GM23338 (cell line): ENCODE data around the gene TNK2. TPM values are rescaled to one million over a fixed set of nuclear protein-coding genes. Genes with fewer than 3 reads are reported as not detected.

ENCODE experiments used
- ATAC-seq: fragments of 200-7000 bp; cut with Tn5 transposase; 3 replicates; pipeline ENCODE4 v1.9.1; 2020
- DNase-seq: peaks from one replicate; pipeline ENCODE4 v3.0.0-alpha.2; 2015; ENCODE audit warnings: low spot score
- H2AFZ ChIP-seq: fragments of 200-600 bp; sonication (generic); 2 replicates; pipeline ENCODE4 v1.8.0; 2016; ENCODE audit warnings: antibody characterized with exemption, mild to moderate bottlenecking, moderate library complexity
- H3F3A ChIP-seq: fragments of 200-600 bp; sonication (generic); replicated peaks from 2 replicates; pipeline ENCODE4 v1.8.0; 2017; ENCODE audit warnings: antibody characterized with exemption, mixed run types, low read depth
- H3K27ac ChIP-seq: fragments of 200-600 bp; sonication (generic); 2 replicates; pipeline ENCODE4 v1.6.1; 2016; ENCODE audit warnings: low read depth
- H3K27me3 ChIP-seq: fragments of 200-600 bp; sonication (generic); 2 replicates; pipeline ENCODE4 v1.8.0; 2016; ENCODE audit warnings: mild to moderate bottlenecking, mixed run types, moderate library complexity; ENCODE audit not compliant: insufficient read depth
- H3K36me3 ChIP-seq: fragments of 200-600 bp; sonication (generic); 2 replicates; pipeline ENCODE4 v1.8.0; 2016; ENCODE audit warnings: mild to moderate bottlenecking; ENCODE audit not compliant: insufficient read depth
- H3K4me1 ChIP-seq: fragments of 200-600 bp; sonication (generic); 2 replicates; pipeline ENCODE4 v1.8.0; 2016; ENCODE audit warnings: mild to moderate bottlenecking, moderate library complexity; ENCODE audit not compliant: insufficient read depth
- H3K4me2 ChIP-seq: fragments of 200-600 bp; sonication (generic); 2 replicates; pipeline ENCODE4 v1.7.1; 2017; ENCODE audit warnings: mixed run types
- H3K4me3 ChIP-seq: fragments of 200-600 bp; sonication (generic); 2 replicates; pipeline ENCODE4 v1.6.1; 2016; ENCODE audit warnings: mixed run types
- H3K79me2 ChIP-seq: fragments of 200-600 bp; sonication (generic); replicated peaks from 2 replicates; pipeline ENCODE4 v1.8.0; 2017; ENCODE audit warnings: mild to moderate bottlenecking; ENCODE audit not compliant: insufficient read depth
- H3K9me2 ChIP-seq: fragments of 200-600 bp; sonication (generic); 2 replicates; pipeline ENCODE4 v1.8.0; 2017; ENCODE audit not compliant: insufficient read depth
- H4K20me1 ChIP-seq: fragments of 200-600 bp; sonication (generic); replicated peaks from 2 replicates; pipeline ENCODE4 v1.8.0; 2017; ENCODE audit warnings: mild to moderate bottlenecking; ENCODE audit not compliant: insufficient read depth
- H3K27ac Mint-ChIP-seq: 2 replicates; pipeline ENCODE4 v1.8.0; 2020; ENCODE audit warnings: inconsistent platforms, mild to moderate bottlenecking, moderate library complexity, mixed read lengths
- H3K27me3 Mint-ChIP-seq: 3 replicates; pipeline ENCODE4 v1.8.0; 2022; ENCODE audit warnings: low read depth, mild to moderate bottlenecking, moderate library complexity, mixed read lengths, inconsistent platforms; ENCODE audit not compliant: insufficient read depth, poor library complexity
- H3K36me3 Mint-ChIP-seq: 3 replicates; pipeline ENCODE4 v1.8.0; 2021; ENCODE audit warnings: low read depth, mild to moderate bottlenecking, inconsistent platforms, moderate library complexity, mixed read lengths
- H3K4me1 Mint-ChIP-seq: 3 replicates; pipeline ENCODE4 v1.8.0; 2020; ENCODE audit warnings: mild to moderate bottlenecking, inconsistent platforms, mixed read lengths
- H3K4me3 Mint-ChIP-seq: 3 replicates; pipeline ENCODE4 v1.8.0; 2021; ENCODE audit warnings: moderate library complexity, mild to moderate bottlenecking, inconsistent platforms, mixed read lengths
- H3K9me3 Mint-ChIP-seq: 3 replicates; pipeline ENCODE4 v1.8.0; 2020; ENCODE audit warnings: moderate library complexity, mild to moderate bottlenecking, inconsistent platforms, mixed read lengths
- CREB1 ChIP-seq: fragments of 250-450 bp; sonication (Bioruptor Pico); IDR thresholded peaks from 2 replicates; pipeline ENCODE4 v1.5.0; 2020; ENCODE audit warnings: low read depth, mild to moderate bottlenecking, moderate library complexity
- EZH2 ChIP-seq: fragments of 200-600 bp; sonication (generic); IDR thresholded peaks from one replicate; pipeline ENCODE4 v1.8.0; 2017; ENCODE audit warnings: antibody characterized with exemption, mild to moderate bottlenecking, low read depth; ENCODE audit not compliant: unreplicated experiment
- EZH2phosphoT487 ChIP-seq: fragments of 200-600 bp; sonication (generic); IDR thresholded peaks from one replicate; pipeline ENCODE4 v1.8.1; 2018; ENCODE audit warnings: antibody characterized with exemption; ENCODE audit not compliant: unreplicated experiment
- JUNB ChIP-seq: IDR thresholded peaks from one replicate; pipeline ENCODE4 v1.6.1; 2016; ENCODE audit warnings: antibody characterized with exemption; ENCODE audit not compliant: unreplicated experiment
- NANOG ChIP-seq: IDR thresholded peaks from 2 replicates; pipeline ENCODE4 v1.6.1; 2016; ENCODE audit warnings: antibody characterized with exemption, borderline replicate concordance
- POLR2AphosphoS5 ChIP-seq: IDR thresholded peaks from 2 replicates; pipeline ENCODE4 v1.6.1; 2016; ENCODE audit warnings: antibody characterized with exemption, low read depth
- STAT1 ChIP-seq: IDR thresholded peaks from one replicate; pipeline ENCODE4 v1.6.1; 2016; ENCODE audit warnings: antibody characterized with exemption; ENCODE audit not compliant: unreplicated experiment
- ZNF114 ChIP-seq: fragments of 250-450 bp; sonication (Bioruptor Pico); IDR thresholded peaks from 2 replicates; pipeline ENCODE4 v1.5.0; 2020; ENCODE audit warnings: mild to moderate bottlenecking, moderate library complexity
- ZNF331 ChIP-seq: fragments of 250-450 bp; sonication (Bioruptor Pico); IDR thresholded peaks from 2 replicates; pipeline ENCODE4 v1.5.0; 2020; ENCODE audit warnings: low read depth, mild to moderate bottlenecking, moderate library complexity
- polyA plus RNA-seq: library from polyadenylated mRNA; unstranded; fragments of >200 nt; fragmentation: Nextera tagmentation; extraction: Ambion mirVana; gene quantifications from 2 replicates; pipeline ENCODE4 v1.2.1, GENCODE V29; 2016
- total RNA-seq: library from RNA; depleted of rRNA; stranded (reverse); fragments of >200 nt; shearing (Covaris generic); gene quantifications from 2 replicates; pipeline ENCODE4 v1.2.3, GENCODE V29; 2014
- TF ChIP-seq, protein P1 (sequence below): IDR thresholded peaks from one replicate; pipeline ENCODE4 v1.6.1; 2018; ENCODE audit warnings: antibody characterized with exemption; ENCODE audit not compliant: unreplicated experiment
- TF ChIP-seq, protein P2 (sequence below): IDR thresholded peaks from 2 replicates; pipeline ENCODE4 v1.6.1; 2016; ENCODE audit warnings: antibody characterized with exemption
- TF ChIP-seq, protein P3 (sequence below), 2 experiments: fragments of 200-600 bp in 1 of 2; sonication (generic) in 1 of 2; conservative IDR thresholded peaks; 2 replicates each; pipeline versions ENCODE4 v1.5.1 to v1.6.1; 2016 to 2017; ENCODE audit warnings: antibody characterized with exemption in 2 of 2, low read depth in 2 of 2, mild to moderate bottlenecking in 2 of 2, moderate library complexity in 1 of 2
- TF ChIP-seq, protein P4 (sequence below): fragments of 250-450 bp; sonication (Bioruptor Pico); IDR thresholded peaks from 2 replicates; pipeline ENCODE4 v1.5.0; 2020; ENCODE audit warnings: mild to moderate bottlenecking, moderate library complexity

Gene TNK2
- total and polyA plus RNA-seq, 2 experiments from 2014 or later: 10.0 to 22.5 TPM

DNA sequence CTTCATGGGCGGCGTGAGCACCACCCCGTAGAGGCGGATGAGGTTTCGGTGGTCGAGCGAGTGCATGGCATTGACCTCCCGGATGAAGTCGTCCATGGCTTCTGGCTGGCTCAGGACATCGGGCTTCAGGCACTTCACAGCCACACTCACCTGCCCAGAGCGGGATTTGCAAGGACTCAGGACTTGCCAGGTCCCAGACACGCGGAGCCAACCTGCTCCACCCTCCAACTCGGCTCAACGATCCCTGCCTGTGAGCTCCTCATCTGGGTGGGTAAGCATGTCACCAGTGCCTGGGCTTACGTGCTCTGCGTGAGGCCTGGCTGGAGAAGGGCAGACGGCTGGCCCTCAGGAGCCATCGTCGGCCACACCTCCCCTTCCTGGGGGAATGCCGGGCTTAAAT, 25.2 kb downstream of the TNK2 start:
- H3K27me3 ChIP-seq: no peaks in the 10 kb centered on the region
- ATAC-seq (no peak), DNase-seq (no peak)
- H3K9me2 ChIP-seq: no peaks in the 10 kb centered on the region
- H3F3A ChIP-seq: 0 out of 2 replicates have a peak, but pooled peaks cover 7% of the 10 kb centered on the region
- H3K36me3 ChIP-seq: no peaks in the 10 kb centered on the region
- Mint-ChIP-seq H3K9me3 (no peaks in the 10 kb centered on the region; the same call in 2 of the 3 replicates), H3K4me1 (peaks cover 25% of the 10 kb centered on the region), H3K27ac (no peak overlapping the region), H3K4me3 (no peak overlapping the region), H3K36me3 (peaks cover 11% of the 10 kb centered on the region; the same call in 2 of the 3 replicates), H3K27me3 (peaks cover 7% of the 10 kb centered on the region)
- no peak overlapping the region for H3K27ac ChIP-seq
- H3K4me3 ChIP-seq: no peak overlapping the region
- H3K79me2 ChIP-seq: no peaks in the 10 kb centered on the region
- TF ChIP-seq CREB1 (no peak), NANOG (no peak), EZH2phosphoT487 (no peak), EZH2 (no peak), STAT1 (no peak), ZNF331 (CRISPR knock-in tag) (no peak), POLR2AphosphoS5 (no peak), ZNF114 (CRISPR knock-in tag) (no peak), JUNB (no peak)
- TF ChIP-seq, protein P1, sequence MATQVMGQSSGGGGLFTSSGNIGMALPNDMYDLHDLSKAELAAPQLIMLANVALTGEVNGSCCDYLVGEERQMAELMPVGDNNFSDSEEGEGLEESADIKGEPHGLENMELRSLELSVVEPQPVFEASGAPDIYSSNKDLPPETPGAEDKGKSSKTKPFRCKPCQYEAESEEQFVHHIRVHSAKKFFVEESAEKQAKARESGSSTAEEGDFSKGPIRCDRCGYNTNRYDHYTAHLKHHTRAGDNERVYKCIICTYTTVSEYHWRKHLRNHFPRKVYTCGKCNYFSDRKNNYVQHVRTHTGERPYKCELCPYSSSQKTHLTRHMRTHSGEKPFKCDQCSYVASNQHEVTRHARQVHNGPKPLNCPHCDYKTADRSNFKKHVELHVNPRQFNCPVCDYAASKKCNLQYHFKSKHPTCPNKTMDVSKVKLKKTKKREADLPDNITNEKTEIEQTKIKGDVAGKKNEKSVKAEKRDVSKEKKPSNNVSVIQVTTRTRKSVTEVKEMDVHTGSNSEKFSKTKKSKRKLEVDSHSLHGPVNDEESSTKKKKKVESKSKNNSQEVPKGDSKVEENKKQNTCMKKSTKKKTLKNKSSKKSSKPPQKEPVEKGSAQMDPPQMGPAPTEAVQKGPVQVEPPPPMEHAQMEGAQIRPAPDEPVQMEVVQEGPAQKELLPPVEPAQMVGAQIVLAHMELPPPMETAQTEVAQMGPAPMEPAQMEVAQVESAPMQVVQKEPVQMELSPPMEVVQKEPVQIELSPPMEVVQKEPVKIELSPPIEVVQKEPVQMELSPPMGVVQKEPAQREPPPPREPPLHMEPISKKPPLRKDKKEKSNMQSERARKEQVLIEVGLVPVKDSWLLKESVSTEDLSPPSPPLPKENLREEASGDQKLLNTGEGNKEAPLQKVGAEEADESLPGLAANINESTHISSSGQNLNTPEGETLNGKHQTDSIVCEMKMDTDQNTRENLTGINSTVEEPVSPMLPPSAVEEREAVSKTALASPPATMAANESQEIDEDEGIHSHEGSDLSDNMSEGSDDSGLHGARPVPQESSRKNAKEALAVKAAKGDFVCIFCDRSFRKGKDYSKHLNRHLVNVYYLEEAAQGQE: no peak
- TF ChIP-seq, protein P2, sequence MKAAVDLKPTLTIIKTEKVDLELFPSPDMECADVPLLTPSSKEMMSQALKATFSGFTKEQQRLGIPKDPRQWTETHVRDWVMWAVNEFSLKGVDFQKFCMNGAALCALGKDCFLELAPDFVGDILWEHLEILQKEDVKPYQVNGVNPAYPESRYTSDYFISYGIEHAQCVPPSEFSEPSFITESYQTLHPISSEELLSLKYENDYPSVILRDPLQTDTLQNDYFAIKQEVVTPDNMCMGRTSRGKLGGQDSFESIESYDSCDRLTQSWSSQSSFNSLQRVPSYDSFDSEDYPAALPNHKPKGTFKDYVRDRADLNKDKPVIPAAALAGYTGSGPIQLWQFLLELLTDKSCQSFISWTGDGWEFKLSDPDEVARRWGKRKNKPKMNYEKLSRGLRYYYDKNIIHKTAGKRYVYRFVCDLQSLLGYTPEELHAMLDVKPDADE: no peak
- TF ChIP-seq, protein P3, sequence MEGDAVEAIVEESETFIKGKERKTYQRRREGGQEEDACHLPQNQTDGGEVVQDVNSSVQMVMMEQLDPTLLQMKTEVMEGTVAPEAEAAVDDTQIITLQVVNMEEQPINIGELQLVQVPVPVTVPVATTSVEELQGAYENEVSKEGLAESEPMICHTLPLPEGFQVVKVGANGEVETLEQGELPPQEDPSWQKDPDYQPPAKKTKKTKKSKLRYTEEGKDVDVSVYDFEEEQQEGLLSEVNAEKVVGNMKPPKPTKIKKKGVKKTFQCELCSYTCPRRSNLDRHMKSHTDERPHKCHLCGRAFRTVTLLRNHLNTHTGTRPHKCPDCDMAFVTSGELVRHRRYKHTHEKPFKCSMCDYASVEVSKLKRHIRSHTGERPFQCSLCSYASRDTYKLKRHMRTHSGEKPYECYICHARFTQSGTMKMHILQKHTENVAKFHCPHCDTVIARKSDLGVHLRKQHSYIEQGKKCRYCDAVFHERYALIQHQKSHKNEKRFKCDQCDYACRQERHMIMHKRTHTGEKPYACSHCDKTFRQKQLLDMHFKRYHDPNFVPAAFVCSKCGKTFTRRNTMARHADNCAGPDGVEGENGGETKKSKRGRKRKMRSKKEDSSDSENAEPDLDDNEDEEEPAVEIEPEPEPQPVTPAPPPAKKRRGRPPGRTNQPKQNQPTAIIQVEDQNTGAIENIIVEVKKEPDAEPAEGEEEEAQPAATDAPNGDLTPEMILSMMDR (conservative IDR thresholded peaks at IDR 0.05; ENCODE audit: low read depth in 2 of 2): no peak
- TF ChIP-seq, protein P4, sequence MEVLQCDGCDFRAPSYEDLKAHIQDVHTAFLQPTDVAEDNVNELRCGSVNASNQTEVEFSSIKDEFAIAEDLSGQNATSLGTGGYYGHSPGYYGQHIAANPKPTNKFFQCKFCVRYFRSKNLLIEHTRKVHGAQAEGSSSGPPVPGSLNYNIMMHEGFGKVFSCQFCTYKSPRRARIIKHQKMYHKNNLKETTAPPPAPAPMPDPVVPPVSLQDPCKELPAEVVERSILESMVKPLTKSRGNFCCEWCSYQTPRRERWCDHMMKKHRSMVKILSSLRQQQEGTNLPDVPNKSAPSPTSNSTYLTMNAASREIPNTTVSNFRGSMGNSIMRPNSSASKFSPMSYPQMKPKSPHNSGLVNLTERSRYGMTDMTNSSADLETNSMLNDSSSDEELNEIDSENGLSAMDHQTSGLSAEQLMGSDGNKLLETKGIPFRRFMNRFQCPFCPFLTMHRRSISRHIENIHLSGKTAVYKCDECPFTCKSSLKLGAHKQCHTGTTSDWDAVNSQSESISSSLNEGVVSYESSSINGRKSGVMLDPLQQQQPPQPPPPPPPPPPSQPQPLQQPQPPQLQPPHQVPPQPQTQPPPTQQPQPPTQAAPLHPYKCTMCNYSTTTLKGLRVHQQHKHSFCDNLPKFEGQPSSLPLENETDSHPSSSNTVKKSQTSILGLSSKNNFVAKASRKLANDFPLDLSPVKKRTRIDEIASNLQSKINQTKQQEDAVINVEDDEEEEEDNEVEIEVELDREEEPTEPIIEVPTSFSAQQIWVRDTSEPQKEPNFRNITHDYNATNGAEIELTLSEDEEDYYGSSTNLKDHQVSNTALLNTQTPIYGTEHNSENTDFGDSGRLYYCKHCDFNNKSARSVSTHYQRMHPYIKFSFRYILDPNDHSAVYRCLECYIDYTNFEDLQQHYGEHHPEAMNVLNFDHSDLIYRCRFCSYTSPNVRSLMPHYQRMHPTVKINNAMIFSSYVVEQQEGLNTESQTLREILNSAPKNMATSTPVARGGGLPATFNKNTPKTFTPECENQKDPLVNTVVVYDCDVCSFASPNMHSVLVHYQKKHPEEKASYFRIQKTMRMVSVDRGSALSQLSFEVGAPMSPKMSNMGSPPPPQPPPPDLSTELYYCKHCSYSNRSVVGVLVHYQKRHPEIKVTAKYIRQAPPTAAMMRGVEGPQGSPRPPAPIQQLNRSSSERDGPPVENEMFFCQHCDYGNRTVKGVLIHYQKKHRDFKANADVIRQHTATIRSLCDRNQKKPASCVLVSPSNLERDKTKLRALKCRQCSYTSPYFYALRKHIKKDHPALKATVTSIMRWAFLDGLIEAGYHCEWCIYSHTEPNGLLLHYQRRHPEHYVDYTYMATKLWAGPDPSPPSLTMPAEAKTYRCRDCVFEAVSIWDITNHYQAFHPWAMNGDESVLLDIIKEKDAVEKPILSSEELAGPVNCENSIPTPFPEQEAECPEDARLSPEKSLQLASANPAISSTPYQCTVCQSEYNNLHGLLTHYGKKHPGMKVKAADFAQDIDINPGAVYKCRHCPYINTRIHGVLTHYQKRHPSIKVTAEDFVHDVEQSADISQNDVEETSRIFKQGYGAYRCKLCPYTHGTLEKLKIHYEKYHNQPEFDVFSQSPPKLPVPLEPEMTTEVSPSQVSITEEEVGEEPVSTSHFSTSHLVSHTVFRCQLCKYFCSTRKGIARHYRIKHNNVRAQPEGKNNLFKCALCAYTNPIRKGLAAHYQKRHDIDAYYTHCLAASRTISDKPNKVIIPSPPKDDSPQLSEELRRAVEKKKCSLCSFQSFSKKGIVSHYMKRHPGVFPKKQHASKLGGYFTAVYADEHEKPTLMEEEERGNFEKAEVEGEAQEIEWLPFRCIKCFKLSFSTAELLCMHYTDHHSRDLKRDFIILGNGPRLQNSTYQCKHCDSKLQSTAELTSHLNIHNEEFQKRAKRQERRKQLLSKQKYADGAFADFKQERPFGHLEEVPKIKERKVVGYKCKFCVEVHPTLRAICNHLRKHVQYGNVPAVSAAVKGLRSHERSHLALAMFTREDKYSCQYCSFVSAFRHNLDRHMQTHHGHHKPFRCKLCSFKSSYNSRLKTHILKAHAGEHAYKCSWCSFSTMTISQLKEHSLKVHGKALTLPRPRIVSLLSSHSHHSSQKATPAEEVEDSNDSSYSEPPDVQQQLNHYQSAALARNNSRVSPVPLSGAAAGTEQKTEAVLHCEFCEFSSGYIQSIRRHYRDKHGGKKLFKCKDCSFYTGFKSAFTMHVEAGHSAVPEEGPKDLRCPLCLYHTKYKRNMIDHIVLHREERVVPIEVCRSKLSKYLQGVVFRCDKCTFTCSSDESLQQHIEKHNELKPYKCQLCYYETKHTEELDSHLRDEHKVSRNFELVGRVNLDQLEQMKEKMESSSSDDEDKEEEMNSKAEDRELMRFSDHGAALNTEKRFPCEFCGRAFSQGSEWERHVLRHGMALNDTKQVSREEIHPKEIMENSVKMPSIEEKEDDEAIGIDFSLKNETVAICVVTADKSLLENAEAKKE (CRISPR knock-in tag): no peak
- H2AFZ ChIP-seq: no peak overlapping the region
- no peaks in the 10 kb centered on the region for H4K20me1 ChIP-seq
- no peak overlapping the region for H3K4me2 ChIP-seq
- H3K4me1 ChIP-seq: peaks cover 7% of the 10 kb centered on the region; the same call in 1 of the 2 replicates
